Activated naive CD4-positive, alpha-beta T cell (primary cell): ENCODE data around the gene GFRA3.
A peak's percentile ranks its signal among the peaks of the same experiment; 100 is the strongest.

Experiments used
- DNase-seq, 4 experiments: peaks; one replicate each; lab custom pipeline; 2025; lab: John Stamatoyannopoulos, UW

The GFRA3 gene

GRCh38 chr5:138246822-138247221 is 27.6 kb downstream of the GFRA3 start:
- DNase-seq = no peak

GRCh38 chr5:138246334-138246733 is 28.1 kb downstream of the GFRA3 start:
- no peak for DNase-seq

GRCh38 chr5:138245717-138246116 is 28.7 kb downstream of the GFRA3 start:
- no peak for DNase-seq

- no peak for DNase-seq
These were observed 30.6 kb downstream of the GFRA3 start for GRCh38 chr5:138243794-138244193.

GRCh38 chr5:138241688-138242571 is 32.5 kb downstream of the GFRA3 start:
- DNase-seq = no peak

GRCh38 chr5:138240650-138241385 is 33.6 kb downstream of the GFRA3 start:
- DNase-seq = no peak

GRCh38 chr5:138238034-138238433 is 36.4 kb downstream of the GFRA3 start:
- no peak for DNase-seq

- no peak for DNase-seq
These were observed 39.8 kb downstream of the GFRA3 start for GRCh38 chr5:138234651-138235050.

- no peak for DNase-seq
These were observed 41.1 kb downstream of the GFRA3 start for GRCh38 chr5:138233280-138233679.

- DNase-seq = no peak
These were observed 43.3 kb downstream of the GFRA3 start for GRCh38 chr5:138230981-138231589.

GRCh38 chr5:138230261-138230660 is 44.2 kb downstream of the GFRA3 start:
- DNase-seq = no peak

GRCh38 chr5:138229387-138229786 is 45.0 kb downstream of the GFRA3 start:
- no peak for DNase-seq

- no peak for DNase-seq
These were observed 47.5 kb downstream of the GFRA3 start for GRCh38 chr5:138226910-138227309.

GRCh38 chr5:138224712-138225111 is 49.7 kb downstream of the GFRA3 start:
- no peak for DNase-seq

GRCh38 chr5:138223532-138223931 is 50.9 kb downstream of the GFRA3 start:
- DNase-seq = no peak

GRCh38 chr5:138216799-138217198 is 57.6 kb downstream of the GFRA3 start:
- DNase-seq = no peak

GRCh38 chr5:138213161-138214029 is 61.0 kb downstream of the GFRA3 start, which contains the start of gene CDC23:
Gene CDC23 (minus strand): TSS chr5:138213323. CDS start chr5:138213312, 11 bp downstream.
- peak; percentile 63 to 80 (median 69) for DNase-seq

GRCh38 chr5:138212828-138213160 is 61.6 kb downstream of the GFRA3 start:
- no peak for DNase-seq

GRCh38 chr5:138210985-138211384 is 63.4 kb downstream of the GFRA3 start:
- DNase-seq = no peak
